GM12892 (cell line): Measurements from ENCODE around the gene RASA3.

ENCODE experiments used
- DNase-seq: peaks from one replicate; pipeline ENCODE4 v3.0.0; 2011; ENCODE audit not compliant: insufficient read length
- FAIRE-seq: peaks from 2 replicates; lab custom pipeline; 2011; peaks lifted over from hg19 to GRCh38; lab: Jason Lieb, UNC
- POLR2A ChIP-seq: IDR thresholded peaks from 2 replicates; pipeline ENCODE4 v1.6.1; 2011; ENCODE audit warnings: low read depth, low read length, control low read depth
- POLR2AphosphoS5 ChIP-seq: IDR thresholded peaks from 2 replicates; pipeline ENCODE4 v1.6.1; 2011; ENCODE audit warnings: low read depth, low read length, control low read depth
- TAF1 ChIP-seq: IDR thresholded peaks from 2 replicates; pipeline ENCODE4 v1.6.1; 2011; ENCODE audit warnings: low read depth, mild to moderate bottlenecking, control low read depth, low read length, borderline replicate concordance

RASA3 gene

DNA sequence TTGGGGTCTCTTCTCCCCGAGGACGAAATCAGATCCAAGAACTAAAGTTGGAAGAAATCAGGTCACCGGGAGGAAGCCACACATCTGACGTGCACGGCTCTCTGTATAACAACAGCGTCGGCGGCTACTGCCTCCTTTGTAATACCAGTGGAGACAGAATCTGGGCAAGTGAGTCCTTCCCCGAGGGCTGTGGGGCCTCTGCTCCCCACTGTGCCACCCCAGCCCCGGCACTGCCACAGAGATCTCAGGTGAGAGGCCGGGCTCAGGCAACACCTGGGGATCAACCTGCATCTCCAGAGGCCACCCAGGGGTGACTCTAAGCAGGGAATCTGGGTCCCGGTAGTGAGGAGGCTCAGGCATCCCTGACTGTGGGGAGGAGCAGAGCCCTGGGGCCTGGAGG is 124.9 kb downstream of the RASA3 start:
- TF ChIP-seq POLR2A (no peak), POLR2AphosphoS5 (no peak), TAF1 (no peak)
- DNase-seq (no peak), FAIRE-seq (no peak)

GRCh38 chr13:114005206-114005724 is 127.2 kb downstream of the RASA3 start:
- FAIRE-seq: no peak
- no peak for DNase-seq
- TF ChIP-seq POLR2A (no peak), POLR2AphosphoS5 (no peak), TAF1 (no peak)

DNA sequence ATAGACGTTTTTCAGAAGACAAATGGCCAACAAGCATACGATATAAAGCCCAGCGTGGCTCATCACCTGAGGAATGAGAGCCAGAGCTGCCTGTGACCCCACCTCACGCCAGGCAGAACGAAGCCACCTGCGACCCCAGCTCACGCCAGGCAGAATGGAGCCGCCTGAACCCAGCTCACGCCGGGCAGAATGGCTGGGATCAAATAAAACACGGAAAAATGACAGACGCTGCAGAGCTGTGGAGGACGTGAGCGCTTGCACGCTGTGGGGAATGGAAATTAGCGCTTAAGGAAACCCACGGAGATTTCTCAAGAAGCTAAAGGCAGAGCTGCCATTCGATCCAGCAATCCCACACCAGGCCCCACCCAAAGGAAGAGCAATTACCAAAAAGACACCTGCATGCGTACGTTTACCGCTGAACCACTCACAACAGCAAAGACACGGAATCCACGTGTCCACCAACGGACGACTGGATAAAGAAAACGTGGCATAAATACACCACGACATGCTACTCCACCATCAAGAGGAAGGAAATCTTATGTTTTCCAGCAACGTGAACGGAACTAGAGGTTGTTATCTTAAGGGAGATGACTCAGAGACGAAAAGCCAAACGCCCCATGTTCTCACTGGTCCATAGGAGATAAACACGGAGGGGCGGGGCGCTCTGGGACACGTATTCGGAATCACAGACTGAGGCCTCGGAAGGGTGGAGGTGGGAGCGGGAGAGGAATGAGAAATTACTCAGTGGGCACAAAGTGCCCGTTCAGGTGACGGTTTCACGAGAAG is 127.8 kb downstream of the RASA3 start:
- DNase-seq (no peak), FAIRE-seq (no peak)
- no peak for TF ChIP-seq TAF1
- TF ChIP-seq POLR2A: no peak
- no peak for TF ChIP-seq POLR2AphosphoS5

DNA sequence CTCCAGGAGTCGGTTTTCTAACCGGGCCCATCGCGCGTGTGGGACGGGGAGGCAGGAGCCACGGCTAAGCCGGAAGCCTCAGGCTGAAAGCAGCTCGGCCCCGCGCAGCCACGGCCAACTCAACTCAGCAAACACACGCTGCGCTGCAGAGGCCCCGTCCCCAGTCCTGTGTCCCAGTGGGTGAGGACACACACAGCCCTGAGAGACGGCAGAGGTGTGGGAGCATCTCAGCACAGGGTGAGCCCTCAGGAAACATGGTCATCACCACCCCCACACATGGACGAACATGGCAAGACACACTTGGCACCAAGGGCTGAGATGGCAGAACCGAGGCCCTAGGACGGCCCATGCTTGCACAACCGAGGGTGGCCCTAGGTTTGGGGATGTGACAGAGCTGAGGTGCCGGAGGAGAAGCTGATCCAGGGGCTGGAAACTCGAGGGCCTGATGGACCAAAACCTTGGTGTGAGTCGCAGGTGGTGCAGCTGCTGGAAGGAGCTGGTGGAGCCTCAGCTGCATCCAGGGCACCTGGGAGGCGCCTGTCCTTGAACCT is 129.6 kb downstream of the RASA3 start:
- DNase-seq (no peak), FAIRE-seq (no peak)
- no peak for TF ChIP-seq TAF1
- TF ChIP-seq POLR2AphosphoS5: no peak
- no peak for TF ChIP-seq POLR2A

GRCh38 chr13:114002009-114002544 is 130.3 kb downstream of the RASA3 start:
- TF ChIP-seq POLR2A: no peak
- no peak for TF ChIP-seq TAF1
- TF ChIP-seq POLR2AphosphoS5: no peak
- no peak for DNase-seq
- no peak for FAIRE-seq

DNA sequence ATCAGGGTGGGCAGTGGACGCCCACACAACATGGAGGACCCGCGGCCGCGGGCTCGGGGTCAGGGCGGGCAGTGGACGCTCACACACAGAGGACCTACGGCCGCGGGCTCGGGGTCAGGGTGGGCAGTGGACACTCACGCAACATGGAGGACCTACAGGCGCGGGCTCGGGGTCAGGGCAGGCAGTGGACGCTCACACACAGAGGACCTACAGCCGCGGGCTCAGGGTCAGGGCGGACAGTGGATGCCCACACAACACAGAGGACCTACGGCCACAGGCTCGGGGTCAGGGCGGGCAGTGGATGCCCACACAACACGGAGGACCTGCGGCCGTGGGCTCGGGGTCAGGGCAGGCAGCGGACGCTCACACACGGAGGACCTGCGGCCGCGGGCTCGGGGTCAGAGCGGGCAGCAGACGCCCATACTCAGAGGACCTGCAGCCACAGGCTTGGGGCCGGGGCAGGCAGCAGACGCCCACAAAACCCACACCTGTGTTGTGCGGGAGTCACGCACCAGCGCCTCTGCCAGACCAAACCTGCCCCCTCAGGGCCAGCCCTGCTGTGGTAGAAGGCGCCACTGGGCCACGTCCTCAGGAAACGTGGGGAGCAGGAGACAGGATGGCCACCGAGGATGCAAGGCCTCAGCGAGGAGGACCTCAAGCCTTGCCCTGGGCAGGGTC is 131.0 kb downstream of the RASA3 start:
- DNase-seq: no peak
- no peak for FAIRE-seq
- TF ChIP-seq TAF1: no peak
- no peak for TF ChIP-seq POLR2A
- no peak for TF ChIP-seq POLR2AphosphoS5

DNA sequence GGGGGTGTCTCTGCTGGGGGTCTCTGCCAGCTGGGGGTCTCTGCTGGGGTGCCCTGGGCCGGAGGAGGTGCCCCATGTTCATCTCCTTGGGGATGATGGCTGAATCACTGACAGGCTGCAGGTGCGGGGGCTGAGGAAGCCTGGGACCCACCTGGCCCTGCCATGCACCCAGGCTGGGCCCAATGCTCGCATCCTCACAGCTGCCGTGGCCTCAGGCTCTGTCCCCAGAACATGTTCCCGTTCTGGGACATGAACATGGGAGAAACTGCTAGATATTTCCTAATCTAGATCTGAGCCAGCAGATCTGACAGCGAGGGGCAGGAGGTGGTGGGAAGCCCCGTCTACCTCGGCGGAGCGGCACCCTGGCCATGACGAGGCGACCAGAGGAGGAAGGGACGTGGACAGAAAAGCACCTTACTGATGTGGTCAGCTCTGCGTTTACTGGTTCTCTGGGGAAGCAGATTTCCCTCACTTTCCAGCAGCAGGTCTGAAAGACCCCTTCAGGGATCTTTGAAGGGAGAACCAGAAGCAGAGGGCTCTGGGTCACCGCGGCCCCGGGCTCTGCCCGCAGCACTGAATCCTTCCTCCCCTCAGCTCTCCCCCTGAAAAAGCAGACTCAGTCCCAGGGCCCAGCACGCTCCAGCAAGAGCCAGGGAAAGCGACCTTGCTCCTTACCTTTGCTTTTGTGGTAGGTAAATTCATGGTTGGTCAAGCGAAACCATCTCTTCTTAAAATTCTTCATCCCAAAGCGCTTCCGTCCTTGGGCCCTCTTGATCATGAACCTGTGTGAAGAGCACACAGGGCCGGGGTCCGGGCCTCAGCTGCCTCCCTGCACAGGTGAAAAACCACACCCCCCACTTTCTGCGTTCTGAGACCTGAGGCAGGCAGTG is 132.0 kb downstream of the RASA3 start:
- no peak for FAIRE-seq
- no peak for TF ChIP-seq TAF1
- no peak for TF ChIP-seq POLR2A
- TF ChIP-seq POLR2AphosphoS5: no peak
- no peak for DNase-seq

GRCh38 chr13:113999618-113999910 is 132.9 kb downstream of the RASA3 start:
- FAIRE-seq (no peak), DNase-seq (no peak)

DNA sequence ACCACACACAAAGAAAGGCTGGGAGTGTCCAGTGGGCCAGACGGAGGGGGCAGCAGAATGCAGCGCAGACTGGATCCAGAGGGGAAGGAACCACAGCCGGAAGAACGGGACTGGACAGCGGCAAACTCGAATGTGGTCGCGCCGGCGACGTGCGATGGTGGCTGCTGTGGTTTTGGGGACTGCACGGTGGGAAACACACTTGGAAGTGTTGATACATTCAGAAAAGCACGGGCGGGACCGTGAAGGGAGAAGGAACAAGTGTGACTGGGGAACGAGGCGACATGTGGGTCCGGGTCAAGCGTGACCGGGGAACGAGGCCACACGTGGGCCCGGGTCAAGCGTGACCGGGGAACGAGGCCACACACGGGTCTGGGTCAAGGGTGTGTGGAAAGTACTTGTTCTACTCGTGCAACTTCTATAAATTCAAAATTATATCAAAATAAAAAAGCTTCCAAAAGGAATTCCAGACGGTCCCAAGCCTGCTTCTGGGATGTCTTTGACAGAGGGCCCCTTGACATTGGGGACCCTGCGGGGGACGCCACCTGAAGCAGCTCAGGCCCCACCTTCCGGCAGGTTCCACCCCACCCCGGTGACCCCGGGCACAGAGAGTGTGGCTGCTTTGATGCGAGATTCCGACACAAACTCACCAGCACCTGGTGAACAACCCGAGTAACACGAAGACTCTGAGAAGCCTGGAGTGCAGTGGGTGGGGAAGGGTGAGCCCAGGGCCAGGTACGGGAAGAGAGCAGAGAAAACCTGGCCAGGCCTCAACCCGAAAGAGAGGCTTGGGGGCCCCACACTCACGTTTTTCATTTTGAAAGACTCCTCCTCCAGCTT is 133.4 kb downstream of the RASA3 start:
- FAIRE-seq (no peak), DNase-seq (no peak)
- TF ChIP-seq POLR2A (no peak), POLR2AphosphoS5 (no peak), TAF1 (no peak)

More at GRCh38 chr13:113999618-113999910, 132.9 kb downstream of the RASA3 start:
- TF ChIP-seq POLR2AphosphoS5 (no peak), POLR2A (no peak), TAF1 (no peak)
